Measurements from ENCODE around the gene MGARP. TPM values are rescaled to one million over a fixed set of nuclear protein-coding genes. Genes with fewer than 3 reads are reported as not detected.

The MGARP gene
- polyA plus RNA-seq, 2 of the 4 experiments (the other 2 are of a cell fraction) = 1.1 to 1.4 TPM

DNA sequence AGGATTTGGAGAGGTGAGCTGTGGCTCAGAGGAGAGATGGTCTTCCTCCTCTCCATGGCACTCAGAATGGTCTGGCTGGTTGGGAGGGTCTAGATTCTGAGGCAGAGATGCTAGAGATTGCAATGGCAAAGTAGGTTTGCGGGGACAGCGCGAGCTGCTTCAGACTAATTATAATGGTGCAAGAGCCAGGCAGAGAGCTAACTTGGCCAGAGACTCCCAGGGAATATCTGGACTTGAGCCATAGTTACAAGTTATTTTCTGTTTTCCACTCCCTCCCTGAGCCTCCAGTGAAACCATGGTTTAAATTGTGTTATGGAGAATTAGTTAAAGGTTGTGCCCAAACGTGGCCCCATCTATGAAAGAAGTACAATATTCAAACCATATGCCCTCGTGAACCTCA is 58.3 kb downstream of the MGARP start (continued):
- TF ChIP-seq, protein P1, sequence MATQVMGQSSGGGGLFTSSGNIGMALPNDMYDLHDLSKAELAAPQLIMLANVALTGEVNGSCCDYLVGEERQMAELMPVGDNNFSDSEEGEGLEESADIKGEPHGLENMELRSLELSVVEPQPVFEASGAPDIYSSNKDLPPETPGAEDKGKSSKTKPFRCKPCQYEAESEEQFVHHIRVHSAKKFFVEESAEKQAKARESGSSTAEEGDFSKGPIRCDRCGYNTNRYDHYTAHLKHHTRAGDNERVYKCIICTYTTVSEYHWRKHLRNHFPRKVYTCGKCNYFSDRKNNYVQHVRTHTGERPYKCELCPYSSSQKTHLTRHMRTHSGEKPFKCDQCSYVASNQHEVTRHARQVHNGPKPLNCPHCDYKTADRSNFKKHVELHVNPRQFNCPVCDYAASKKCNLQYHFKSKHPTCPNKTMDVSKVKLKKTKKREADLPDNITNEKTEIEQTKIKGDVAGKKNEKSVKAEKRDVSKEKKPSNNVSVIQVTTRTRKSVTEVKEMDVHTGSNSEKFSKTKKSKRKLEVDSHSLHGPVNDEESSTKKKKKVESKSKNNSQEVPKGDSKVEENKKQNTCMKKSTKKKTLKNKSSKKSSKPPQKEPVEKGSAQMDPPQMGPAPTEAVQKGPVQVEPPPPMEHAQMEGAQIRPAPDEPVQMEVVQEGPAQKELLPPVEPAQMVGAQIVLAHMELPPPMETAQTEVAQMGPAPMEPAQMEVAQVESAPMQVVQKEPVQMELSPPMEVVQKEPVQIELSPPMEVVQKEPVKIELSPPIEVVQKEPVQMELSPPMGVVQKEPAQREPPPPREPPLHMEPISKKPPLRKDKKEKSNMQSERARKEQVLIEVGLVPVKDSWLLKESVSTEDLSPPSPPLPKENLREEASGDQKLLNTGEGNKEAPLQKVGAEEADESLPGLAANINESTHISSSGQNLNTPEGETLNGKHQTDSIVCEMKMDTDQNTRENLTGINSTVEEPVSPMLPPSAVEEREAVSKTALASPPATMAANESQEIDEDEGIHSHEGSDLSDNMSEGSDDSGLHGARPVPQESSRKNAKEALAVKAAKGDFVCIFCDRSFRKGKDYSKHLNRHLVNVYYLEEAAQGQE (IDR thresholded peaks at IDR 0.05) = no peak

DNA sequence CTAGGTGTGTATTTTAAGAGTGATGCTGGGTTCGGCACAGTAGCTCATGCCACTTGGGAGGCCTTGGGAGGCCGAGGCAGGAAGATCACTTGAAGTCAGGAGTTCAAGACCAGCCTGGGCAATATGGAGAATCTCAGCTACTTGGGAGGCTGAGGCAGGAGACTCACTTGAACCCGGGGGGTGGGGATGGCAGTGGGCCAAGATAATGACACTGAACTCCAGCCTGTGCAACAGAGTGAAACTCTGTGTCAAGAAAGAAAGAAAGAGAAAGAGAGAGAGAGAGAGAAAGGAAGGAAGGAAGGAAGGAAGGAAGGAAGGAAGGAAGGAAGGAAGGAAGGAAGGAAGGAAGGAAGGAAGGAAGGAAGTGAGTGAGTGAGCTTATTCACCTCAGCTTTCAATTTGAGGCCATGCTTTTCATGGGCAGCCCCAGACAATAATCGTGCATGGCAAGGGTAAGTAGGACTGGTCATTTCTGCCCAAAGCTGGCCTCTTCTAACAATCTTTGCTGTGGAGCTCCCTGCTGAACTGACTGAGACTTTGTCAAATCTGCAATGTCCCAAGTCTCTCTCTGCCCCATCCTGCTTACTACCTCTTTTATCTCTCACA is 60.5 kb downstream of the MGARP start:
- ChIA-PET POLR2A (no interaction called here), CTCF (interaction anchor here (1.4 kb wide), 2 partner anchors 9 to 76 kb away, joined by 6 to 7 read pairs; no protein-coding TSS in a partner anchor)
- 64% methylated on average over 4 of the region's 4 CpGs for WGBS (ENCODE audit: missing lambda C conversion rate)

More for the DNA sequence above, 60.5 kb downstream of the MGARP start:
- FAIRE-seq (no peak), DNase-seq (ENCODE audit: low read depth in 1 of 2, low spot score in 1 of 2) (no peak), ATAC-seq (no peak)
- H3K9me3 ChIP-seq = no peaks in the 10 kb centered on the region
- H3K4me3 ChIP-seq = no peak overlapping the region
- no peak for TF ChIP-seq CHD2 (IDR thresholded peaks at IDR 0.05; ENCODE audit: low read length, partially characterized antibody)
- no peak for TF ChIP-seq NR3C1 (IDR thresholded peaks at IDR 0.05)
- TF ChIP-seq ZFP36 (IDR thresholded peaks at IDR 0.05; ENCODE audit: borderline replicate concordance, partially characterized antibody) = no peak
- no peak for TF ChIP-seq POLR2AphosphoS2 (conservative IDR thresholded peaks at IDR 0.05; ENCODE audit: low read length)
- no peak for TF ChIP-seq ZNF302 (CRISPR knock-in tag; IDR thresholded peaks at IDR 0.05)
- TF ChIP-seq FOXS1 (CRISPR knock-in tag; IDR thresholded peaks at IDR 0.05) = no peak
- TF ChIP-seq MYC (IDR thresholded peaks at IDR 0.05; ENCODE audit: borderline replicate concordance, low read length) = no peak
- TF ChIP-seq HOXA7 (CRISPR knock-in tag; IDR thresholded peaks at IDR 0.05) = no peak
- TF ChIP-seq, protein P2, sequence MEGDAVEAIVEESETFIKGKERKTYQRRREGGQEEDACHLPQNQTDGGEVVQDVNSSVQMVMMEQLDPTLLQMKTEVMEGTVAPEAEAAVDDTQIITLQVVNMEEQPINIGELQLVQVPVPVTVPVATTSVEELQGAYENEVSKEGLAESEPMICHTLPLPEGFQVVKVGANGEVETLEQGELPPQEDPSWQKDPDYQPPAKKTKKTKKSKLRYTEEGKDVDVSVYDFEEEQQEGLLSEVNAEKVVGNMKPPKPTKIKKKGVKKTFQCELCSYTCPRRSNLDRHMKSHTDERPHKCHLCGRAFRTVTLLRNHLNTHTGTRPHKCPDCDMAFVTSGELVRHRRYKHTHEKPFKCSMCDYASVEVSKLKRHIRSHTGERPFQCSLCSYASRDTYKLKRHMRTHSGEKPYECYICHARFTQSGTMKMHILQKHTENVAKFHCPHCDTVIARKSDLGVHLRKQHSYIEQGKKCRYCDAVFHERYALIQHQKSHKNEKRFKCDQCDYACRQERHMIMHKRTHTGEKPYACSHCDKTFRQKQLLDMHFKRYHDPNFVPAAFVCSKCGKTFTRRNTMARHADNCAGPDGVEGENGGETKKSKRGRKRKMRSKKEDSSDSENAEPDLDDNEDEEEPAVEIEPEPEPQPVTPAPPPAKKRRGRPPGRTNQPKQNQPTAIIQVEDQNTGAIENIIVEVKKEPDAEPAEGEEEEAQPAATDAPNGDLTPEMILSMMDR (IDR thresholded peaks at IDR 0.05) = no peak
- TF ChIP-seq, protein P3, sequence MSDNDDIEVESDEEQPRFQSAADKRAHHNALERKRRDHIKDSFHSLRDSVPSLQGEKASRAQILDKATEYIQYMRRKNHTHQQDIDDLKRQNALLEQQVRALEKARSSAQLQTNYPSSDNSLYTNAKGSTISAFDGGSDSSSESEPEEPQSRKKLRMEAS (IDR thresholded peaks at IDR 0.05) = no peak
- no peak for TF ChIP-seq HOXB13 (CRISPR knock-in tag; IDR thresholded peaks at IDR 0.05; ENCODE audit: low read depth)
- H3K4me2 ChIP-seq = no peak overlapping the region
- no peak overlapping the region for H3K27ac ChIP-seq
- no peaks in the 10 kb centered on the region for H3K4me1 ChIP-seq

Small RNAs within 50 kb of the gene (small RNA-seq; reads per million reads assigned to genes)
- gene RNU6-1074P = 0 reads per million in 6 experiments
- 0 reads per million in 6 experiments for gene RNU6-1214P
- 0 to 9.7 (median 0.52) reads per million in 6 experiments for gene RNU6-506P

Other genes starting within 250 kb of the MGARP start
- 24.3 and 27.3 TPM in 2 replicates for gene ELF2, start 103.0 kb downstream of the MGARP start, polyA plus RNA-seq (2011; rRNA removed)
- 12.4 to 12.7 TPM (median 12.6 TPM) in 3 replicates for gene ELF2, start 103.0 kb downstream of the MGARP start, polyA plus RNA-seq (2017; fragmentation: RNase III; extraction: RNeasy Plus Mini Kit Qiagen cat#74134 plus additional on column Dnase treatment)
- gene NAA15, start 21.3 kb upstream of the MGARP start, polyA plus RNA-seq (2011; rRNA removed) = 33.8 and 45.2 TPM in 2 replicates
- 29.2 to 35.6 TPM (median 31.7 TPM) in 3 replicates for gene NAA15, start 21.3 kb upstream of the MGARP start, polyA plus RNA-seq (2017; fragmentation: RNase III; extraction: RNeasy Plus Mini Kit Qiagen cat#74134 plus additional on column Dnase treatment)
- gene NDUFC1, start 22.3 kb upstream of the MGARP start, polyA plus RNA-seq (2011; rRNA removed) = 45.7 and 63.3 TPM in 2 replicates
- gene NDUFC1, start 22.3 kb upstream of the MGARP start, polyA plus RNA-seq (2017; fragmentation: RNase III; extraction: RNeasy Plus Mini Kit Qiagen cat#74134 plus additional on column Dnase treatment) = 111 to 117 TPM (median 116 TPM) in 3 replicates
- gene RAB33B, start 173.9 kb upstream of the MGARP start, polyA plus RNA-seq (2011; rRNA removed) = 5.4 and 5.9 TPM in 2 replicates
- 2.5 to 2.8 TPM (median 2.8 TPM) in 3 replicates for gene RAB33B, start 173.9 kb upstream of the MGARP start, polyA plus RNA-seq (2017; fragmentation: RNase III; extraction: RNeasy Plus Mini Kit Qiagen cat#74134 plus additional on column Dnase treatment)

All from A549 (cell line).